WTC11 (cell line): ENCODE data around the gene TBC1D22A. TPM values are rescaled to one million over a fixed set of nuclear protein-coding genes. Genes with fewer than 3 reads are reported as not detected.

Experiments used
- ATAC-seq: fragments of 200-7000 bp; cut with Tn5 transposase; 2 replicates; pipeline ENCODE4 v1.10.0; 2021; ENCODE audit warnings: mild to moderate bottlenecking, moderate library complexity
- CTCF ChIA-PET: fragments of 300-600 bp; sonication (Branson Sonifier 250); formaldehyde crosslinking; loops from one replicate; lab custom pipeline; 2021; ENCODE audit warnings: antibody characterized with exemption; lab: Charles Lee
- POLR2A ChIA-PET: fragments of 350-600 bp; sonication (Branson Sonifier 250); formaldehyde crosslinking; loops from one replicate; lab custom pipeline; 2021; ENCODE audit warnings: antibody characterized with exemption; lab: Charles Lee
- DNase-seq: peaks from one replicate; pipeline ENCODE4 v3.0.0; 2021; ENCODE audit warnings: low spot score
- H3K27ac Mint-ChIP-seq: 2 replicates; pipeline ENCODE4 v1.8.0; 2021; ENCODE audit warnings: mixed read lengths
- H3K27me3 Mint-ChIP-seq: 2 replicates; pipeline ENCODE4 v1.8.0; 2021; ENCODE audit warnings: low read depth, mild to moderate bottlenecking, moderate library complexity, mixed read lengths
- H3K36me3 Mint-ChIP-seq: 2 replicates; pipeline ENCODE4 v1.8.0; 2021; ENCODE audit warnings: mixed read lengths
- H3K4me1 Mint-ChIP-seq: 2 replicates; pipeline ENCODE4 v1.8.0; 2022; ENCODE audit warnings: mixed read lengths
- H3K4me3 Mint-ChIP-seq: 2 replicates; pipeline ENCODE4 v1.8.0; 2021; ENCODE audit warnings: mild to moderate bottlenecking, moderate library complexity, mixed read lengths
- H3K9me3 Mint-ChIP-seq: 2 replicates; pipeline ENCODE4 v1.8.0; 2021; ENCODE audit warnings: mixed read lengths
- E2F1 ChIP-seq: sonication (generic); formaldehyde crosslinking; IDR thresholded peaks from 2 replicates; pipeline ENCODE4 v1.8.0; 2022; ENCODE audit warnings: mild to moderate bottlenecking, missing genetic modification reagents
- ESRRA ChIP-seq: sonication (generic); formaldehyde crosslinking; IDR thresholded peaks from 2 replicates; pipeline ENCODE4 v1.8.1; 2022; ENCODE audit warnings: mild to moderate bottlenecking, missing genetic modification reagents, borderline replicate concordance
- FOXK1 ChIP-seq: sonication (generic); formaldehyde crosslinking; IDR thresholded peaks from 2 replicates; pipeline ENCODE4 v1.8.0; 2022; ENCODE audit warnings: mild to moderate bottlenecking, moderate library complexity, missing genetic modification reagents
- FOXP1 ChIP-seq: sonication (generic); formaldehyde crosslinking; IDR thresholded peaks from 2 replicates; pipeline ENCODE4 v1.8.0; 2022; ENCODE audit warnings: missing genetic modification reagents, mild to moderate bottlenecking, moderate library complexity, borderline replicate concordance
- GABPB1 ChIP-seq: sonication (generic); formaldehyde crosslinking; IDR thresholded peaks from 2 replicates; pipeline ENCODE4 v1.8.1; 2023; ENCODE audit warnings: mild to moderate bottlenecking, missing genetic modification reagents
- MXD4 ChIP-seq: fragments of 250-450 bp; sonication (Bioruptor Pico); IDR thresholded peaks from 2 replicates; pipeline ENCODE4 v1.8.0; 2021; ENCODE audit warnings: mild to moderate bottlenecking, moderate library complexity, borderline replicate concordance
- NR3C1 ChIP-seq: sonication (generic); formaldehyde crosslinking; conservative IDR thresholded peaks from 2 replicates; pipeline ENCODE4 v1.8.1; 2023; ENCODE audit warnings: low read depth, mild to moderate bottlenecking, missing genetic modification reagents
- PRDM15 ChIP-seq: sonication (generic); formaldehyde crosslinking; IDR thresholded peaks from 2 replicates; pipeline ENCODE4 v1.8.0; 2022; ENCODE audit warnings: missing genetic modification reagents
- PRRX2 ChIP-seq: fragments of 250-450 bp; sonication (Bioruptor Pico); IDR thresholded peaks from 2 replicates; pipeline ENCODE4 v1.8.0; 2021; ENCODE audit warnings: mild to moderate bottlenecking
- RORB ChIP-seq: fragments of 250-450 bp; sonication (Bioruptor Pico); IDR thresholded peaks from 2 replicates; pipeline ENCODE4 v1.9.0; 2021; ENCODE audit warnings: mild to moderate bottlenecking
- SMAD4 ChIP-seq: sonication (generic); formaldehyde crosslinking; IDR thresholded peaks from 2 replicates; pipeline ENCODE4 v1.8.0; 2022; ENCODE audit warnings: mild to moderate bottlenecking, missing genetic modification reagents
- SP1 ChIP-seq: sonication (generic); formaldehyde crosslinking; conservative IDR thresholded peaks from 2 replicates; pipeline ENCODE4 v1.8.1; 2022; ENCODE audit warnings: missing genetic modification reagents
- ZNF121 ChIP-seq: sonication (generic); formaldehyde crosslinking; IDR thresholded peaks from 2 replicates; pipeline ENCODE4 v1.8.0; 2023; ENCODE audit warnings: missing genetic modification reagents
- ZNF138 ChIP-seq: sonication (generic); formaldehyde crosslinking; conservative IDR thresholded peaks from 2 replicates; pipeline ENCODE4 v1.8.1; 2022; ENCODE audit warnings: mild to moderate bottlenecking, moderate library complexity, missing genetic modification reagents
- ZNF281 ChIP-seq: sonication (generic); formaldehyde crosslinking; IDR thresholded peaks from 2 replicates; pipeline ENCODE4 v1.8.0; 2023; ENCODE audit warnings: mild to moderate bottlenecking, missing genetic modification reagents
- total RNA-seq: library from RNA; stranded (reverse); gene quantifications from 3 replicates; pipeline ENCODE4 v1.2.3, GENCODE V29; 2021
- TF ChIP-seq, protein P1 (sequence below): fragments of 250-450 bp; sonication (Bioruptor Pico); IDR thresholded peaks from 2 replicates; pipeline ENCODE4 v1.9.0; 2021; ENCODE audit warnings: mild to moderate bottlenecking
- TF ChIP-seq, protein P2 (sequence below): fragments of 250-450 bp; sonication (Bioruptor Pico); IDR thresholded peaks from 2 replicates; pipeline ENCODE4 v2.1.2; 2022; ENCODE audit warnings: mild to moderate bottlenecking, moderate library complexity
- TF ChIP-seq, protein P3 (sequence below): sonication (generic); formaldehyde crosslinking; IDR thresholded peaks from 2 replicates; pipeline ENCODE4 v1.8.1; 2022; ENCODE audit warnings: low read depth, missing genetic modification reagents, borderline replicate concordance

TBC1D22A gene
- total RNA-seq, 1 experiment from 2014 or later: 18.1 TPM

GRCh38 chr22:46951350-46951749 is 188.9 kb downstream of the TBC1D22A start (continued):
- TF ChIP-seq FOXP1 (CRISPR knock-in tag): no peak
- TF ChIP-seq, all 79 proteins: peak for 0

- ATAC-seq: no peak
- Mint-ChIP-seq H3K36me3 (no peaks in the 10 kb centered on the region; the same call in 1 of the 2 replicates), H3K27ac (no peak overlapping the region; the same call in 1 of the 2 replicates), H3K9me3 (no peaks in the 10 kb centered on the region), H3K4me3 (no peak overlapping the region), H3K4me1 (peaks cover 25% of the 10 kb centered on the region), H3K27me3 (no peaks in the 10 kb centered on the region)
- ChIA-PET CTCF (no interaction called here), POLR2A (no interaction called here)
- no peak for DNase-seq
- TF ChIP-seq E2F1 (CRISPR knock-in tag): no peak
- no peak for TF ChIP-seq ZNF138
- TF ChIP-seq ZNF281 (CRISPR knock-in tag): no peak
- TF ChIP-seq FOXK1 (CRISPR knock-in tag): no peak
- TF ChIP-seq ZNF121 (CRISPR knock-in tag): no peak
- TF ChIP-seq MXD4 (CRISPR knock-in tag): no peak
- no peak for TF ChIP-seq PRRX2
- no peak for TF ChIP-seq GABPB1 (CRISPR knock-in tag)
Measured at GRCh38 chr22:46951973-46952372, 189.5 kb downstream of the TBC1D22A start.

- Mint-ChIP-seq H3K4me3 (no peak overlapping the region), H3K36me3 (no peaks in the 10 kb centered on the region; the same call in 1 of the 2 replicates), H3K4me1 (peaks cover 30% of the 10 kb centered on the region), H3K27me3 (no peaks in the 10 kb centered on the region), H3K9me3 (no peaks in the 10 kb centered on the region), H3K27ac (peak overlapping the region; percentile 69; the same call in 1 of the 2 replicates)
- ChIA-PET POLR2A (no interaction called here), CTCF (interaction anchor here (0.6 to 2.4 kb wide), 6 partner anchors 12 to 390 kb away, joined by 3 to 7 read pairs (median 3); no protein-coding TSS in a partner anchor)
- DNase-seq (no peak), ATAC-seq (peak; percentile 52)
- TF ChIP-seq PRDM15 (CRISPR knock-in tag): no peak
- TF ChIP-seq, protein P1, sequence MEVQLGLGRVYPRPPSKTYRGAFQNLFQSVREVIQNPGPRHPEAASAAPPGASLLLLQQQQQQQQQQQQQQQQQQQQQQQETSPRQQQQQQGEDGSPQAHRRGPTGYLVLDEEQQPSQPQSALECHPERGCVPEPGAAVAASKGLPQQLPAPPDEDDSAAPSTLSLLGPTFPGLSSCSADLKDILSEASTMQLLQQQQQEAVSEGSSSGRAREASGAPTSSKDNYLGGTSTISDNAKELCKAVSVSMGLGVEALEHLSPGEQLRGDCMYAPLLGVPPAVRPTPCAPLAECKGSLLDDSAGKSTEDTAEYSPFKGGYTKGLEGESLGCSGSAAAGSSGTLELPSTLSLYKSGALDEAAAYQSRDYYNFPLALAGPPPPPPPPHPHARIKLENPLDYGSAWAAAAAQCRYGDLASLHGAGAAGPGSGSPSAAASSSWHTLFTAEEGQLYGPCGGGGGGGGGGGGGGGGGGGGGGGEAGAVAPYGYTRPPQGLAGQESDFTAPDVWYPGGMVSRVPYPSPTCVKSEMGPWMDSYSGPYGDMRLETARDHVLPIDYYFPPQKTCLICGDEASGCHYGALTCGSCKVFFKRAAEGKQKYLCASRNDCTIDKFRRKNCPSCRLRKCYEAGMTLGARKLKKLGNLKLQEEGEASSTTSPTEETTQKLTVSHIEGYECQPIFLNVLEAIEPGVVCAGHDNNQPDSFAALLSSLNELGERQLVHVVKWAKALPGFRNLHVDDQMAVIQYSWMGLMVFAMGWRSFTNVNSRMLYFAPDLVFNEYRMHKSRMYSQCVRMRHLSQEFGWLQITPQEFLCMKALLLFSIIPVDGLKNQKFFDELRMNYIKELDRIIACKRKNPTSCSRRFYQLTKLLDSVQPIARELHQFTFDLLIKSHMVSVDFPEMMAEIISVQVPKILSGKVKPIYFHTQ (CRISPR knock-in tag): no peak
- TF ChIP-seq, protein P2, sequence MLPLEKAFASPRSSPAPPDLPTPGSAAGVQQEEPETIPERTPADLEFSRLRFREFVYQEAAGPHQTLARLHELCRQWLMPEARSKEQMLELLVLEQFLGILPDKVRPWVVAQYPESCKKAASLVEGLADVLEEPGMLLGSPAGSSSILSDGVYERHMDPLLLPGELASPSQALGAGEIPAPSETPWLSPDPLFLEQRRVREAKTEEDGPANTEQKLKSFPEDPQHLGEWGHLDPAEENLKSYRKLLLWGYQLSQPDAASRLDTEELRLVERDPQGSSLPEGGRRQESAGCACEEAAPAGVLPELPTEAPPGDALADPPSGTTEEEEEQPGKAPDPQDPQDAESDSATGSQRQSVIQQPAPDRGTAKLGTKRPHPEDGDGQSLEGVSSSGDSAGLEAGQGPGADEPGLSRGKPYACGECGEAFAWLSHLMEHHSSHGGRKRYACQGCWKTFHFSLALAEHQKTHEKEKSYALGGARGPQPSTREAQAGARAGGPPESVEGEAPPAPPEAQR (CRISPR knock-in tag): no peak
- TF ChIP-seq, protein P3, sequence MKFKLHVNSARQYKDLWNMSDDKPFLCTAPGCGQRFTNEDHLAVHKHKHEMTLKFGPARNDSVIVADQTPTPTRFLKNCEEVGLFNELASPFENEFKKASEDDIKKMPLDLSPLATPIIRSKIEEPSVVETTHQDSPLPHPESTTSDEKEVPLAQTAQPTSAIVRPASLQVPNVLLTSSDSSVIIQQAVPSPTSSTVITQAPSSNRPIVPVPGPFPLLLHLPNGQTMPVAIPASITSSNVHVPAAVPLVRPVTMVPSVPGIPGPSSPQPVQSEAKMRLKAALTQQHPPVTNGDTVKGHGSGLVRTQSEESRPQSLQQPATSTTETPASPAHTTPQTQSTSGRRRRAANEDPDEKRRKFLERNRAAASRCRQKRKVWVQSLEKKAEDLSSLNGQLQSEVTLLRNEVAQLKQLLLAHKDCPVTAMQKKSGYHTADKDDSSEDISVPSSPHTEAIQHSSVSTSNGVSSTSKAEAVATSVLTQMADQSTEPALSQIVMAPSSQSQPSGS (CRISPR knock-in tag): no peak
- TF ChIP-seq NR3C1 (CRISPR knock-in tag): no peak
- TF ChIP-seq SP1 (CRISPR knock-in tag): no peak
- no peak for TF ChIP-seq ESRRA (CRISPR knock-in tag)
- no peak for TF ChIP-seq RORB (CRISPR knock-in tag)
- no peak for TF ChIP-seq SMAD4 (CRISPR knock-in tag)
Measured at GRCh38 chr22:46953968-46954765, 191.7 kb downstream of the TBC1D22A start.
